K562 (cell line): ENCODE results near the gene ARHGAP12. TPM values are rescaled to one million over a fixed set of nuclear protein-coding genes. Genes with fewer than 3 reads are reported as not detected.
A peak's percentile ranks its signal among the peaks of the same experiment; 100 is the strongest.

Source experiments
- ATAC-seq: fragments of 200-7000 bp; cut with Tn5 transposase; 3 replicates; pipeline ENCODE4 v1.9.1; 2020; ENCODE audit warnings: moderate library complexity
- BruUV-seq: library from RNA; stranded (reverse); fragments of 400-500 nt; replicated peaks from 2 replicates; lab custom pipeline; 2021; lab: Mats Ljungman, UMichigan
- CTCF ChIA-PET: fragments of 300-600 bp; formaldehyde crosslinking; extraction: SDS; loops from one replicate; lab custom pipeline; 2021; ENCODE audit warnings: low intra/inter-chr PET ratio; lab: Yijun Ruan, JAX
- POLR2A ChIA-PET: fragments of 300-600, 350-650 bp; sonication (Branson Sonifier 250); formaldehyde crosslinking; extraction: SDS; loops from one replicate; lab custom pipeline; 2021; ENCODE audit warnings: antibody characterized with exemption, inconsistent platforms; lab: Yijun Ruan, JAX
- DNase-seq, 4 experiments: peaks; one replicate each; pipeline versions ENCODE4 v3.0.0 to v3.0.0-alpha.2; 2011 to 2018; ENCODE audit warnings: low spot score in 3 of 4, mixed read lengths in 3 of 4; ENCODE audit errors: extremely low read depth in 1 of 4
- FAIRE-seq: peaks from 2 replicates; lab custom pipeline; 2011; peaks lifted over from hg19 to GRCh38; lab: Jason Lieb, UNC
- H2AFZ ChIP-seq: 2 replicates; pipeline ENCODE4 v1.6.0; 2011; ENCODE audit warnings: low read depth, low read length, control low read depth, inconsistent platforms
- H3K27ac ChIP-seq: fragments of 200-600 bp; 3 replicates; pipeline ENCODE4 v1.8.0; 2011; ENCODE audit warnings: low read depth, mild to moderate bottlenecking, control low read depth, inconsistent platforms, low read length, moderate library complexity, mixed read lengths; ENCODE audit errors: extremely low read depth
- H3K27me3 ChIP-seq, 2 experiments: fragments of 300-600 bp in 1 of 2; 2 replicates in 1 of 2; 3 replicates in 1 of 2; pipeline versions ENCODE4 v1.6.0 to v1.8.0; 2011; ENCODE audit warnings: inconsistent platforms in 2 of 2, low read length in 2 of 2, mild to moderate bottlenecking in 1 of 2, mixed read lengths in 1 of 2, moderate library complexity in 1 of 2; ENCODE audit not compliant: control insufficient read depth in 2 of 2, insufficient read depth in 2 of 2
- H3K36me3 ChIP-seq: fragments of 300-600 bp; 3 replicates; pipeline ENCODE4 v1.8.0; 2011; ENCODE audit warnings: mild to moderate bottlenecking, low read length, inconsistent platforms; ENCODE audit not compliant: control insufficient read depth, insufficient read depth
- H3K4me1 ChIP-seq, 2 experiments: fragments of 200-600 bp in 1 of 2; replicated peaks in 1 of 2; 2 replicates in 1 of 2; 3 replicates in 1 of 2; pipeline versions ENCODE4 v1.5.1 to v1.8.0; 2011; ENCODE audit warnings: inconsistent platforms in 2 of 2, low read length in 2 of 2, mild to moderate bottlenecking in 1 of 2, mixed read lengths in 1 of 2, moderate library complexity in 1 of 2; ENCODE audit not compliant: control insufficient read depth in 2 of 2, insufficient read depth in 2 of 2
- H3K4me2 ChIP-seq: 2 replicates; pipeline ENCODE4 v1.6.1; 2011; ENCODE audit warnings: low read length, control low read depth, inconsistent platforms, mixed read lengths; ENCODE audit not compliant: insufficient read depth
- H3K4me3 ChIP-seq: fragments of 200-600 bp; sonication (generic), shearing (Covaris generic); 2 replicates; pipeline ENCODE4 v1.5.1; 2016; ENCODE audit warnings: control low read depth, inconsistent platforms
- H3K79me2 ChIP-seq: fragments of 200-600 bp; 3 replicates; pipeline ENCODE4 v1.8.0; 2011; ENCODE audit warnings: low read length, inconsistent platforms; ENCODE audit not compliant: control insufficient read depth, insufficient read depth
- H3K9ac ChIP-seq, 2 experiments: 2 replicates each; pipeline versions ENCODE4 v1.6.0 to v1.6.1; 2011; ENCODE audit warnings: low read depth in 2 of 2, low read length in 2 of 2, control low read depth in 1 of 2, inconsistent platforms in 1 of 2, mild to moderate bottlenecking in 1 of 2, mixed read lengths in 1 of 2; ENCODE audit not compliant: insufficient read depth in 1 of 2
- H3K9me1 ChIP-seq: one replicate; pipeline ENCODE4 v1.6.0; 2011; ENCODE audit warnings: inconsistent platforms, mild to moderate bottlenecking, low read length, moderate library complexity; ENCODE audit not compliant: control insufficient read depth, insufficient read depth
- H3K9me3 ChIP-seq: replicated peaks from 2 replicates; pipeline ENCODE4 v1.5.1; 2011; ENCODE audit warnings: low read depth, low read length, inconsistent platforms; ENCODE audit not compliant: control insufficient read depth, insufficient read depth
- H4K20me1 ChIP-seq: replicated peaks from 2 replicates; pipeline ENCODE4 v1.6.1; 2011; ENCODE audit warnings: low read length, inconsistent platforms, mixed read lengths; ENCODE audit not compliant: control insufficient read depth, insufficient read depth
- CXXC5 ChIP-seq: fragments of 250-450 bp; sonication (Bioruptor Pico); IDR thresholded peaks from 2 replicates; pipeline ENCODE4 v1.8.0; 2022; ENCODE audit warnings: inconsistent platforms, mild to moderate bottlenecking, moderate library complexity
- E4F1 ChIP-seq: fragments of 250-450 bp; sonication (Bioruptor Pico); IDR thresholded peaks from 2 replicates; pipeline ENCODE4 v1.5.0; 2021; ENCODE audit warnings: mild to moderate bottlenecking, borderline replicate concordance
- FOSL1 ChIP-seq: fragments of 200-800 bp; sonication (Bioruptor generic); conservative IDR thresholded peaks from 2 replicates; pipeline ENCODE4 v1.6.1; 2016; ENCODE audit warnings: missing genetic modification characterization, missing compliant biosample characterization
- HDAC1 ChIP-seq, 2 experiments: fragments of 450-650 bp; IDR thresholded peaks; 2 replicates each; pipeline ENCODE4 v1.6.1; 2016 to 2017; ENCODE audit warnings: inconsistent platforms in 1 of 2, mild to moderate bottlenecking in 1 of 2, moderate library complexity in 1 of 2
- HDGF ChIP-seq: fragments of 450-650 bp; IDR thresholded peaks from 2 replicates; pipeline ENCODE4 v1.6.1; 2016
- MAFF ChIP-seq: IDR thresholded peaks from 2 replicates; pipeline ENCODE4 v1.6.1; 2012; ENCODE audit warnings: low read length, improper control_type of control experiment
- MAFG ChIP-seq: fragments of 450-650 bp; conservative IDR thresholded peaks from 2 replicates; pipeline ENCODE4 v1.6.1; 2016; ENCODE audit warnings: missing genetic modification characterization, missing compliant biosample characterization
- MEIS2 ChIP-seq: fragments of 450-650 bp; IDR thresholded peaks from 2 replicates; pipeline ENCODE4 v1.6.1; 2014; ENCODE audit warnings: mild to moderate bottlenecking; ENCODE audit not compliant: partially characterized antibody
- PHF20 ChIP-seq: fragments of 450-650 bp; IDR thresholded peaks from 2 replicates; pipeline ENCODE4 v1.6.1; 2018; ENCODE audit not compliant: partially characterized antibody
- SREBF1 ChIP-seq: fragments of 150-350 bp; IDR thresholded peaks from 2 replicates; pipeline ENCODE4 v1.6.1; 2014; ENCODE audit warnings: antibody characterized with exemption, low read depth, low read length, borderline replicate concordance
- SRSF1 ChIP-seq: fragments of 200-400 bp; formaldehyde crosslinking; IDR thresholded peaks from 2 replicates; pipeline ENCODE4 v1.6.1; 2017; ENCODE audit warnings: mild to moderate bottlenecking, low read depth, low read length, moderate library complexity
- TRIM24 ChIP-seq, 2 experiments: fragments of 450-650 bp; IDR thresholded peaks; 2 replicates each; pipeline ENCODE4 v1.6.1; 2016
- ZEB2 ChIP-seq: fragments of 450-650 bp; IDR thresholded peaks from 2 replicates; pipeline ENCODE4 v1.6.1; 2016
- ZKSCAN1 ChIP-seq: fragments of 150-350 bp; IDR thresholded peaks from 2 replicates; pipeline ENCODE4 v1.6.1; 2016; ENCODE audit warnings: low read depth, low read length
- ZNF232 ChIP-seq: sonication (generic); formaldehyde crosslinking; IDR thresholded peaks from 2 replicates; pipeline ENCODE4 v1.8.0; 2022; ENCODE audit warnings: mild to moderate bottlenecking, missing genetic modification reagents
- ZNF316 ChIP-seq: fragments of 450-650 bp; IDR thresholded peaks from 2 replicates; pipeline ENCODE4 v1.6.1; 2016
- ZNF561 ChIP-seq: fragments of 450-650 bp; formaldehyde crosslinking; conservative IDR thresholded peaks from 2 replicates; pipeline ENCODE4 v1.4.0; 2020; ENCODE audit warnings: mild to moderate bottlenecking, moderate library complexity
- WGBS: fragments of 100-300 bp; shearing (Covaris generic); methylation state at CpG from one replicate; pipeline ENCODE4 v1.1.6; 2016; ENCODE audit warnings: low coverage, mixed read lengths; ENCODE audit not compliant: insufficient coverage; ENCODE audit errors: missing lambda C conversion rate; 5-methylcytosine and 5-hydroxymethylcytosine counted together
- in situ Hi-C: fragments of 300-500 bp; cut with MboI; formaldehyde crosslinking; loops from 4 replicates; pipeline ENCODE4 v1.15.0; 2018; ENCODE audit warnings: inconsistent platforms, mixed read lengths
- intact Hi-C: fragments of 100-400 bp; cut with micrococcal nuclease; formaldehyde crosslinking; loops from 2 replicates; pipeline ENCODE4 v1.14.2; 2022
- polyA plus RNA-seq, 8 experiments: library from polyadenylated mRNA; depleted of rRNA in 4 of 8; stranded (reverse) in 5 of 8; unstranded in 3 of 8; fragments of >200 nt; fragmentation: Nextera tagmentation in 2 of 8; fragmentation: Illumina TruSeq in 1 of 8; extraction: Ambion mirVana in 2 of 8; extraction: Trizol in 1 of 8; gene quantifications; 2 replicates each; pipeline versions ENCODE4 v1.2.1 to v1.2.3, GENCODE V29; 2011 to 2014; ENCODE audit warnings: inconsistent platforms in 1 of 8, missing spikeins in 1 of 8
- total RNA-seq, 7 experiments: library from RNA; depleted of rRNA in 6 of 7; stranded (reverse); fragments of >200 nt in 6 of 7; fragmentation: Illumina TruSeq in 2 of 7; extraction: Trizol in 2 of 7; gene quantifications; 2 replicates each; pipeline versions ENCODE4 v1.2.1 to v1.2.3, GENCODE V29; 2011 to 2021; ENCODE audit warnings: low replicate concordance in 1 of 7
- TF ChIP-seq, protein P1 (sequence below): IDR thresholded peaks from 2 replicates; pipeline ENCODE4 v1.6.1; 2011; ENCODE audit warnings: borderline replicate concordance, low read depth, mild to moderate bottlenecking, moderate library complexity, low read length; ENCODE audit not compliant: insufficient read depth, poor library complexity, severe bottlenecking

Gene ARHGAP12
- total and polyA plus RNA-seq, 9 of the 15 experiments (the other 6 are each of a cell fraction or from before 2014, with no cell fraction given) = 4.4 to 18.7 (median 10.1) TPM

DNA sequence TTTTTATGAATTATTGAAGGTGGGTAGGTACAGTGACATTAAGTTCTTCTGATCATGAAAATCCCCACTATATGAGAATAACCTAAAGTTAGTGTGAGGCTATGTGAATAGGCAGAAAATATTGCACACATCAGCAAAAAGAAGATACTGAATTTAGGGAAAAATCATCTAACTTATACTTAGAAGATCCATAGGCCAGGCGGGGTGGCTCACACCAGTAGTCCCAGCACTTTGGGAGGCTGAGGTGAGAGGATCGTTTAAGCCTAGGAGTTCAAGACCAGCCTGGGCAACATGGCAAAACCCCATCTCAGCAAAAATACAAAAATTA lies 49.5 kb upstream of the ARHGAP12 start (continued):
- TF ChIP-seq E4F1 (CRISPR knock-in tag) = no peak
- peak; percentile 96 for TF ChIP-seq MAFF
- TF ChIP-seq SREBF1 = no peak
- no peak for TF ChIP-seq MEIS2
- TF ChIP-seq ZEB2 = no peak
- TF ChIP-seq ZNF316 = peak; percentile 97
- peak; percentile 91 for TF ChIP-seq MAFG (tag)

- no TSS peak for BruUV-seq
- no peaks in the 10 kb centered on the region for H4K20me1 ChIP-seq
- FAIRE-seq = no peak
- H2AFZ ChIP-seq = peak overlapping the region; percentile 83
- intact Hi-C loops (no loop called here), in situ Hi-C loops (no loop called here)
- POLR2A ChIA-PET = interaction anchor here (1.1 to 1.3 kb wide), 2 partner anchors 8 to 25 kb away, joined by 4 to 5 read pairs; no protein-coding TSS in a partner anchor
- no peaks in the 10 kb centered on the region for H3K36me3 ChIP-seq
- no peak overlapping the region for H3K9ac ChIP-seq
- no peaks in the 10 kb centered on the region for H3K9me3 ChIP-seq
- CTCF ChIA-PET = no interaction called here
- 12% methylated on average over 5 of the region's 5 CpGs for WGBS
- ATAC-seq = no peak; the same call in 2 of the 3 replicates
- no peaks in the 10 kb centered on the region for H3K9me1 ChIP-seq
- H3K79me2 ChIP-seq = no peaks in the 10 kb centered on the region
- peaks cover 33 to 41% of the 10 kb centered on the region in 2 experiments for H3K4me1 ChIP-seq
- no peaks in the 10 kb centered on the region for H3K27me3 ChIP-seq
- peak overlapping the region; percentile 58 for H3K27ac ChIP-seq
- no peak overlapping the region for H3K4me3 ChIP-seq
- peak overlapping the region; percentile 12 for H3K4me2 ChIP-seq
- peak in 1 of 4 experiments; percentile 43 for DNase-seq
- TF ChIP-seq ZNF561 (CRISPR knock-in tag) = no peak
- TF ChIP-seq ZKSCAN1 = no peak
- TF ChIP-seq ZNF232 = no peak
- 0 out of 2 replicates have a peak, but pooled peaks have one; percentile 18 for TF ChIP-seq CXXC5 (CRISPR knock-in tag)
- peak; percentile 32; the same call in 1 of the 2 replicates for TF ChIP-seq FOSL1 (tag)
- no peak for TF ChIP-seq PHF20
- TF ChIP-seq, protein P1, sequence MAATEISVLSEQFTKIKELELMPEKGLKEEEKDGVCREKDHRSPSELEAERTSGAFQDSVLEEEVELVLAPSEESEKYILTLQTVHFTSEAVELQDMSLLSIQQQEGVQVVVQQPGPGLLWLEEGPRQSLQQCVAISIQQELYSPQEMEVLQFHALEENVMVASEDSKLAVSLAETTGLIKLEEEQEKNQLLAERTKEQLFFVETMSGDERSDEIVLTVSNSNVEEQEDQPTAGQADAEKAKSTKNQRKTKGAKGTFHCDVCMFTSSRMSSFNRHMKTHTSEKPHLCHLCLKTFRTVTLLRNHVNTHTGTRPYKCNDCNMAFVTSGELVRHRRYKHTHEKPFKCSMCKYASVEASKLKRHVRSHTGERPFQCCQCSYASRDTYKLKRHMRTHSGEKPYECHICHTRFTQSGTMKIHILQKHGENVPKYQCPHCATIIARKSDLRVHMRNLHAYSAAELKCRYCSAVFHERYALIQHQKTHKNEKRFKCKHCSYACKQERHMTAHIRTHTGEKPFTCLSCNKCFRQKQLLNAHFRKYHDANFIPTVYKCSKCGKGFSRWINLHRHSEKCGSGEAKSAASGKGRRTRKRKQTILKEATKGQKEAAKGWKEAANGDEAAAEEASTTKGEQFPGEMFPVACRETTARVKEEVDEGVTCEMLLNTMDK = no peak
- TF ChIP-seq HDGF = no peak
- no peak for TF ChIP-seq SRSF1
- no peak for TF ChIP-seq HDAC1 (IDR thresholded peaks at IDR 0.05)
- peak in 1 of 2 experiments; percentile 17; a peak in 2 of 4 replicates for TF ChIP-seq TRIM24 (IDR thresholded peaks at IDR 0.05)
These were observed 49.0 kb upstream of the ARHGAP12 start for GRCh38 chr10:31977440-31978155.
